B cell (primary cell): ENCODE results near the gene TEX54.
"Not testable (repeated sequence)": the region's sequence is repeated elsewhere in the genome, so short reads cannot be mapped to it uniquely, and the experiment has no call there.

Experiments used
- EZH2 ChIP-seq: IDR thresholded peaks from 2 replicates; pipeline ENCODE4 v1.6.1; 2012; ENCODE audit warnings: borderline replicate concordance, low read depth, mild to moderate bottlenecking, moderate library complexity, low read length; ENCODE audit not compliant: insufficient read depth, poor library complexity, severe bottlenecking
- TF ChIP-seq, protein P1 (sequence below): fragments of 200-600 bp; IDR thresholded peaks from one replicate; pipeline ENCODE4 v1.8.0; 2022; ENCODE audit warnings: antibody characterized with exemption, mild to moderate bottlenecking

DNA sequence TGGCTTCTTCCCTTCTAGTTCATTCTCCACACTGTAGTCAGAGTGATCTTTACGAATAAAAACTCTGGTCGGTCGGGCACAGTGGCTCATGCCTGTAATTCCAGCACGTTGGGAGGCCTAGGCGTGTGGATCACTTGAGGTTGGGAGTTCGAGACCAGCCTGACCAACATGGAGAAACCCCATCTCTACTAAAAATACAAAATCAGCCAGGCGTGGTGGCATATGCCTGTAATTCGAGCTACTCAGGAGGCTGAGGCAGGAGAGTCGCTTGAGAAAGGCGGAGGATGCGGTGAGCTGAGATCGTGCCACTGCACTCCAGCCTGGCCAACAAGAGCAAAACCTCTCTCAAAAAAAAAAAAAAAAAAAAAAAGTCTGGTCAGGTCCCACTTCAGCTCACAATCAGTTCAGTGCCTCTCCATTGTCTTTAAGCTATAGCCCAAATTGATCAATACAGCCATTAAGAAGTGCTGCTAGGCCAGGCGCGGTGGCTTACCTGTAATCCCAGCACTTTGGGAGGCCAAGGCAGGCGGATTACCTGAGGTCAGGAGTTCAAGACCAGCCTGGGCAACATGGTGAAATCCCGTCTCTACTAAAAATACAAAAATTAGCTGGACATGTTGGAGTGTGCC is 29.0 kb upstream of the TEX54 start:
- TF ChIP-seq, protein P1, sequence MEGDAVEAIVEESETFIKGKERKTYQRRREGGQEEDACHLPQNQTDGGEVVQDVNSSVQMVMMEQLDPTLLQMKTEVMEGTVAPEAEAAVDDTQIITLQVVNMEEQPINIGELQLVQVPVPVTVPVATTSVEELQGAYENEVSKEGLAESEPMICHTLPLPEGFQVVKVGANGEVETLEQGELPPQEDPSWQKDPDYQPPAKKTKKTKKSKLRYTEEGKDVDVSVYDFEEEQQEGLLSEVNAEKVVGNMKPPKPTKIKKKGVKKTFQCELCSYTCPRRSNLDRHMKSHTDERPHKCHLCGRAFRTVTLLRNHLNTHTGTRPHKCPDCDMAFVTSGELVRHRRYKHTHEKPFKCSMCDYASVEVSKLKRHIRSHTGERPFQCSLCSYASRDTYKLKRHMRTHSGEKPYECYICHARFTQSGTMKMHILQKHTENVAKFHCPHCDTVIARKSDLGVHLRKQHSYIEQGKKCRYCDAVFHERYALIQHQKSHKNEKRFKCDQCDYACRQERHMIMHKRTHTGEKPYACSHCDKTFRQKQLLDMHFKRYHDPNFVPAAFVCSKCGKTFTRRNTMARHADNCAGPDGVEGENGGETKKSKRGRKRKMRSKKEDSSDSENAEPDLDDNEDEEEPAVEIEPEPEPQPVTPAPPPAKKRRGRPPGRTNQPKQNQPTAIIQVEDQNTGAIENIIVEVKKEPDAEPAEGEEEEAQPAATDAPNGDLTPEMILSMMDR = not testable (repeated sequence)
- not testable (repeated sequence) for TF ChIP-seq EZH2
